Ovary (tissue), 9 donors: ENCODE data around the gene TMCO4. TPM values are rescaled to one million over a fixed set of nuclear protein-coding genes. Genes with fewer than 3 reads are reported as not detected.

Experiments
- DNase-seq, 5 donors: peaks; one replicate each; pipeline ENCODE4 v3.0.0-alpha.2; 2019 to 2020
- H3K27ac ChIP-seq, 2 donors: fragments of 200-600 bp; one replicate each; pipeline versions ENCODE4 v1.5.1 to v1.8.0; 2019 to 2022
- H3K27me3 ChIP-seq: fragments of 200-600 bp; one replicate; pipeline ENCODE4 v1.8.0; 2022
- H3K36me3 ChIP-seq: fragments of 200-600 bp; sonication (generic); one replicate; pipeline ENCODE4 v1.5.1; 2019
- H3K4me1 ChIP-seq: one replicate; pipeline ENCODE4 v1.8.1; 2013; ENCODE audit warnings: mild to moderate bottlenecking, moderate library complexity; ENCODE audit not compliant: insufficient read depth
- H3K4me3 ChIP-seq: fragments of 200-600 bp; sonication (generic); one replicate; pipeline ENCODE4 v1.5.1; 2017
- H3K9me3 ChIP-seq, 2 donors: fragments of 200-600 bp in 1 of 2; sonication (generic) in 1 of 2; one replicate each; pipeline versions ENCODE4 v1.5.1 to v1.8.1; 2013 to 2019; ENCODE audit warnings: mild to moderate bottlenecking in 1 of 2, moderate library complexity in 1 of 2
- CTCF ChIP-seq, 3 donors: fragments of 450-650 bp in 2 of 3; fragments of 200-600 bp in 1 of 3; IDR thresholded peaks; one replicate each; pipeline versions ENCODE4 v1.5.1 to v1.8.0; 2016 to 2022; ENCODE audit warnings: antibody characterized with exemption in 3 of 3, mild to moderate bottlenecking in 1 of 3
- EP300 ChIP-seq: sonication (generic); formaldehyde crosslinking; IDR thresholded peaks from one replicate; pipeline ENCODE4 v1.6.1; 2017; ENCODE audit warnings: antibody characterized with exemption
- POLR2A ChIP-seq: fragments of 450-650 bp; IDR thresholded peaks from one replicate; pipeline ENCODE4 v1.6.1; 2017; ENCODE audit warnings: antibody characterized with exemption, mild to moderate bottlenecking, moderate library complexity
- WGBS, 3 donors: extraction: QIAGEN DNeasy Blood & Tissue Kit in 1 of 3; methylation state at CpG; one replicate each; pipeline versions ENCODE4 v1.1.5 to v1.1.7; 2013 to 2017; 5-methylcytosine and 5-hydroxymethylcytosine counted together
- intact Hi-C, 4 donors: fragments of 100-400 bp; cut with DNase I; formaldehyde crosslinking; loops; one replicate each; pipeline versions ENCODE4 v1.11.0 to v1.15.1; 2022 to 2023
- polyA plus RNA-seq, 2 donors: library from polyadenylated mRNA; stranded (reverse); fragments of 200-250 nt in 1 of 2; fragments of 350-450 nt in 1 of 2; fragmentation: Illumina TruSeq in 1 of 2; extraction: RNeasy Lipid Tissue Mini Kit (QIAGEN cat#74804) in 1 of 2; gene quantifications; one replicate each; pipeline ENCODE4 v1.2.3, GENCODE V29; 2013 to 2014
- total RNA-seq, 7 donors: library from RNA; depleted of rRNA in 2 of 7; stranded (reverse); fragments of >200 nt in 2 of 7; fragmentation: NEBNext Ultra II Directional in 3 of 7; extraction: Animal tissue kit (Norgen Biotek cat#: 25700) in 3 of 7; gene quantifications; one replicate each; pipeline versions ENCODE4 v1.1.0 to v1.2.4, GENCODE V29; 2016 to 2023
- donor health status: DM: no; HTN: no; CAD: no; lungs with moderate emphysema.
- donor health status: DM: no; HTN: no; CAD: no.
- donor health status: Bipolar disorder and iron deficiency.
- donor health status: DM: yes; HTN: yes; CAD: no.
- donor health status: DM: no; HTN: no; CAD: no.
- donor health status: DM: yes; HTN: yes; CAD: no.

TMCO4 gene
- total and polyA plus RNA-seq, 9 donors = 14.2 to 26.0 (median 21.4) TPM

GRCh38 chr1:19772053-19772452, 27.7 kb downstream of the TMCO4 start:
- no peak overlapping the region for H3K27ac ChIP-seq
- WGBS, 3 donors = 70 to 78% (median 73%) methylated on average over 9 of the region's 9 CpGs
- H3K4me1 ChIP-seq = no peaks in the 10 kb centered on the region
- TF ChIP-seq CTCF (IDR thresholded peaks at IDR 0.05) = no peak
- TF ChIP-seq POLR2A = no peak
- TF ChIP-seq EP300 = no peak
- H3K36me3 ChIP-seq = no peaks in the 10 kb centered on the region
- DNase-seq = no peak
- no peaks in the 10 kb centered on the region for H3K27me3 ChIP-seq
- intact Hi-C loops = no loop called here
- H3K4me3 ChIP-seq = no peak overlapping the region
- no peaks in the 10 kb centered on the region for H3K9me3 ChIP-seq

GRCh38 chr1:19771350-19771749, 28.4 kb downstream of the TMCO4 start:
- Histone ChIP-seq H3K4me1 (no peaks in the 10 kb centered on the region), H3K36me3 (no peaks in the 10 kb centered on the region), H3K27ac (no peak overlapping the region), H3K4me3 (no peak overlapping the region), H3K9me3 (no peaks in the 10 kb centered on the region), H3K27me3 (no peaks in the 10 kb centered on the region)
- intact Hi-C loops = no loop called here
- no peak for DNase-seq
- no peak for TF ChIP-seq EP300
- no peak for TF ChIP-seq CTCF (IDR thresholded peaks at IDR 0.05)
- no peak for TF ChIP-seq POLR2A
- WGBS, 3 donors = 85 to 90% (median 87%) methylated on average over 6 of the region's 6 CpGs

GRCh38 chr1:19770436-19771190, 29.1 kb downstream of the TMCO4 start:
- no peak overlapping the region for H3K27ac ChIP-seq
- no peaks in the 10 kb centered on the region for H3K27me3 ChIP-seq
- H3K36me3 ChIP-seq = no peaks in the 10 kb centered on the region
- TF ChIP-seq POLR2A (no peak), EP300 (no peak), CTCF (IDR thresholded peaks at IDR 0.05) (no peak)
- H3K4me3 ChIP-seq = no peak overlapping the region
- DNase-seq = no peak
- no peaks in the 10 kb centered on the region for H3K9me3 ChIP-seq
- no peaks in the 10 kb centered on the region for H3K4me1 ChIP-seq
- intact Hi-C loops = no loop called here
- WGBS, 3 donors = 81 to 90% (median 86%) methylated on average over 10 of the region's 10 CpGs

- no peak overlapping the region for H3K4me3 ChIP-seq
- DNase-seq = no peak
- no peak for TF ChIP-seq CTCF (IDR thresholded peaks at IDR 0.05)
- no peak for TF ChIP-seq EP300
- TF ChIP-seq POLR2A = no peak
- no peak overlapping the region for H3K27ac ChIP-seq
- 82 to 88% (median 84%) methylated on average over 10 of the region's 10 CpGs for WGBS, 3 donors
- no peaks in the 10 kb centered on the region for H3K9me3 ChIP-seq
- H3K4me1 ChIP-seq = no peaks in the 10 kb centered on the region
- H3K36me3 ChIP-seq = no peaks in the 10 kb centered on the region
- intact Hi-C loops = no loop called here
- H3K27me3 ChIP-seq = no peaks in the 10 kb centered on the region
Measured at GRCh38 chr1:19769211-19769932, 30.3 kb downstream of the TMCO4 start.
